IPS-20b (cell line): ENCODE data around the gene TBCE.
A peak's percentile ranks its signal among the peaks of the same experiment; 100 is the strongest.

Experiments used
- H3K27ac ChIP-seq: one replicate; pipeline ENCODE4 v1.5.1; 2013; ENCODE audit warnings: low read length
- H3K27me3 ChIP-seq: 2 replicates; pipeline ENCODE4 v1.6.1; 2013; ENCODE audit warnings: mild to moderate bottlenecking, low read length, inconsistent platforms; ENCODE audit not compliant: insufficient read depth
- H3K36me3 ChIP-seq: 2 replicates; pipeline ENCODE4 v1.6.1; 2013; ENCODE audit warnings: low read depth, mild to moderate bottlenecking, inconsistent platforms, low read length, moderate library complexity; ENCODE audit not compliant: insufficient read depth
- H3K4me1 ChIP-seq: 2 replicates; pipeline ENCODE4 v1.6.1; 2013; ENCODE audit warnings: mild to moderate bottlenecking, control low read depth, inconsistent platforms, low read length, moderate library complexity; ENCODE audit not compliant: insufficient read depth
- H3K4me3 ChIP-seq: 2 replicates; pipeline ENCODE4 v1.5.1; 2013; ENCODE audit warnings: mild to moderate bottlenecking, low read length, inconsistent platforms
- H3K9ac ChIP-seq: 2 replicates; pipeline ENCODE4 v1.6.1; 2013; ENCODE audit warnings: low read depth, mild to moderate bottlenecking, inconsistent platforms, low read length, moderate library complexity
- H3K9me3 ChIP-seq: 2 replicates; pipeline ENCODE4 v1.6.1; 2013; ENCODE audit warnings: mild to moderate bottlenecking, low read depth, low read length, inconsistent platforms; ENCODE audit not compliant: insufficient read depth

Gene TBCE

DNA sequence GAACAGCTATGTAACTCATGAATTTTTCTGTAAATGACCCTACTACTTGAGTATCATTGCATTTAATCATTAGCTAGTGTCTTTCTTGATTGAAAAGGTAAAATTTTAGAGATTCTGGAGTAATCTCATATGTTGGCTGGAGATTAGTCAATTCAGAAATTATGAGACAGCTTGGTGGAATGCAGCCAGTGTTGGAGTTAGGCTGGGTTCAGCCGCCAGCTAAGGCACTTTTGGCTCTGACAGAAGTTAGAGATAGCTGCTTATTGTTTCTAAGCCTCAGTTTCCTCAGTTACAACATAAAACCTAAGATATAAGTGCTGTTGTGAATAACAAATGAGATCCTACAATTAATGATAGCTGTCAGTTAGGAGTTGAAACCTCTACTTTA lies 49.4 kb downstream of the TBCE start:
- Histone ChIP-seq H3K27me3 (no peaks in the 10 kb centered on the region), H3K27ac (no peak overlapping the region), H3K4me3 (no peak overlapping the region), H3K4me1 (no peaks in the 10 kb centered on the region), H3K36me3 (peaks cover 14% of the 10 kb centered on the region; the same call in 1 of the 2 replicates), H3K9ac (no peak overlapping the region), H3K9me3 (no peaks in the 10 kb centered on the region)

DNA sequence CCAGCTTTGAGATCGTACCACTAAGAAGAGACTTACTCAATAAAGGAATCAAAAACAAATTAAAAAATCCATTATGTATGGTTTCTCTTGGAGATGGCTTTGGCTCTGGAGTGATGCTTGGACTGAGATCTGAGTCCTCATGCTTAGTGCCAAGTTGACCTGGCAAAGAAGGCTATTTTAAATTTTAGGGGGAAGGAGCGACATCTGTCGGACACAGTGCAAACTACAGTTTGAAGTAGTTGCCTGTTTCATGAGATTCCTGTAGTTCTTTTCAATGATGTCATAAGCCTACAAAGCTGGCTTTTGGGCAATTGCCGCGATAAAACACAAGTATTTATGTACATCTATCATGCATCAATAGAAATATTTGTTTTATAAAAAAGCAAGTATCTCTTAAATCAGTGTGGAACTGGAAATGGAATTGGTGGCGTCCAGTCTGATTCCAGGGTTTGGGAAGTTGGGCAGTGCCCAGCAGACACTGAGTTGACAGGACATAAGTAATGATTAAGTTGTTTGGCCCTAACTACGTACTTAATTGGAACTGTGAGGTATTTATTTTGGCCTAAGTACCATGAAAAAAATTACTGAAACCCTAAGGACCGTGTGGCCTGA lies 50.0 kb downstream of the TBCE start:
- Histone ChIP-seq H3K9ac (no peak overlapping the region), H3K4me3 (no peak overlapping the region), H3K4me1 (no peaks in the 10 kb centered on the region), H3K9me3 (no peaks in the 10 kb centered on the region), H3K36me3 (peaks cover 14% of the 10 kb centered on the region; the same call in 1 of the 2 replicates), H3K27ac (no peak overlapping the region), H3K27me3 (no peaks in the 10 kb centered on the region)

DNA sequence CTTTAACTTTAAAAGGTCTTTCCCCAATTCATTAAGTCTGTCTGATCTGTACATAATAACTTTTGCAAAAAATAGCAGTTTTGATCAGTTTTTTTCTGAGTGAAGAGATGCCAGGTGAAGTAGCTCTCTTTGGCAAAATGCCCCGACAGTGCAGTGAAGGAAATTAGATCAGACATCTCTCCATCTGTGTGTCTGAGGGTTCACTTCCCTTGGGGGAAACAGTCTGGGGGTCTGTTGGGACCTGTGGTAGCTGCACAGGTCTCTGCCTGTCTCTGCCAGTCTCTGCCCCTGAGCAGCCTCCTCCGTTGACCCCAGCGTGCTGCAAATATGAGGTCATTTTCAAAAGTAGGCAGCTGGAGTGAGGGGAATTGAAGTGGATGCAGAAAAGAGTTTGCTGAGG lies 54.5 kb downstream of the TBCE start:
- H3K9me3 ChIP-seq = no peaks in the 10 kb centered on the region
- H3K27ac ChIP-seq = no peak overlapping the region
- H3K4me3 ChIP-seq = no peak overlapping the region
- H3K9ac ChIP-seq = no peak overlapping the region
- H3K4me1 ChIP-seq = no peaks in the 10 kb centered on the region
- no peaks in the 10 kb centered on the region for H3K27me3 ChIP-seq
- no peaks in the 10 kb centered on the region for H3K36me3 ChIP-seq

DNA sequence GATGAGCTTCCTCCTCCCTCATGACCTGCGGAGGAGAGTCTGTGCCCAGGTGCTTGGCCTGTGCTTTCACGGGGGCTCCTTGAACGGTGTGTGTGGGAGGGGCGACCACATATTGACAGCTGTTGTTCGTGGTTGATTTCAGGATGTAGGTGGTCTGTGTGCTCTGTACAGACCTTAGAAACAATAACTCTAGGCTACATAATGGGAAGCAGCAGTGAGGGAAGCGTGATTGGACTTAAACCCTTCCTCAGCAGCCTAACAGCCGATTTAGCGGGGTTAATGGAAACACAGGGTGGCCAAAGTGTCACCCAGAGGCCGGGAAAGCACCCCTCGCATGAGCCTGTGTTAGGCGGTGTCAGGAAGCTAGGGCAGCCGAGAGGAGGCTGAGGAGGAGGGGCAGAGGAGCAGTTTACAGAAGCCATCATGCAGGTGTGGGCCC lies 56.0 kb downstream of the TBCE start:
- Histone ChIP-seq H3K4me3 (no peak overlapping the region), H3K36me3 (no peaks in the 10 kb centered on the region), H3K27ac (no peak overlapping the region), H3K9me3 (no peaks in the 10 kb centered on the region), H3K4me1 (no peaks in the 10 kb centered on the region), H3K9ac (0 out of 2 replicates have a peak overlapping the region, but pooled peaks have one; percentile 15), H3K27me3 (no peaks in the 10 kb centered on the region)

DNA sequence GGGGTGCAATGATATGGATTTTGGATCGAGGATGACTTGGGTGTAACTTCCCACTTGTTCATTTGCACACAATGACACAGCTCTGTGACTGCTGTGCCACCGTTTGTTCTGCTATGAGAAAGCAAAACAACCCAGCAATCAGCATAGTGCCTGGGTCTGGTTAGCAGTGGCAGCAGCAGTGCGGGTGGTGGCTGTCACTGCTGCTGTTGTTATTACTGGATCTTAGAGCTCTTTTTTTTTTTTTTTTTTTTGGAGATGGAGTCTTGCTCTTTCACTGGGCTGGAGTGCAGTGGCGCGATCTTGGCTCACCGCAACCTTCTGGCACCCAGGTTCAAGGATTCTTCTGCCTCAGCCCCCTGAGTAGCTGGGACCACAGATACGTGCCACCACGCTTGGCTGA lies 56.9 kb downstream of the TBCE start:
- H3K36me3 ChIP-seq = no peaks in the 10 kb centered on the region
- H3K9ac ChIP-seq = no peak overlapping the region
- H3K4me3 ChIP-seq = no peak overlapping the region
- no peaks in the 10 kb centered on the region for H3K27me3 ChIP-seq
- H3K27ac ChIP-seq = no peak overlapping the region
- H3K4me1 ChIP-seq = no peaks in the 10 kb centered on the region
- H3K9me3 ChIP-seq = no peaks in the 10 kb centered on the region

DNA sequence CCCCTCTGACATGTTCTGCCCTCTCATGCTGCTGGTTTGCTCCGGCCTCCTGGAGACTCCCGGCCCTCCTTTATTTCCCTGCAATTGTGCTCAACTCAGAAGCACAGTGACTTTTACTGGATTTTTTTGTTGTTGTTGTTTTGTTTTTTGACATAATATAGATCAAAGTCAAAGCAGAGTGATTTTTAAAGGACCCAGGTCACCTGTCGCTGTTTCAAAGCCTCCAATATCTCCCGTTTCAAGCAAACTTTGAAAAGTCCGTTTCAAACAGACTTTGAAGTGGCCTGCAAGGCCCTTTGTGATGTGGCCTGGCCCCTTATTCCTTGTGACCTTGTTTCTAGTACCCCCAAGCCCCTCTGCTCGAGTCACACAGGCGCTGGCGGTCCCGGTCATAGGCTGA lies 58.1 kb downstream of the TBCE start:
- Histone ChIP-seq H3K27ac (no peak overlapping the region), H3K9me3 (no peaks in the 10 kb centered on the region), H3K36me3 (no peaks in the 10 kb centered on the region), H3K9ac (no peak overlapping the region), H3K27me3 (no peaks in the 10 kb centered on the region), H3K4me3 (no peak overlapping the region), H3K4me1 (no peaks in the 10 kb centered on the region)

DNA sequence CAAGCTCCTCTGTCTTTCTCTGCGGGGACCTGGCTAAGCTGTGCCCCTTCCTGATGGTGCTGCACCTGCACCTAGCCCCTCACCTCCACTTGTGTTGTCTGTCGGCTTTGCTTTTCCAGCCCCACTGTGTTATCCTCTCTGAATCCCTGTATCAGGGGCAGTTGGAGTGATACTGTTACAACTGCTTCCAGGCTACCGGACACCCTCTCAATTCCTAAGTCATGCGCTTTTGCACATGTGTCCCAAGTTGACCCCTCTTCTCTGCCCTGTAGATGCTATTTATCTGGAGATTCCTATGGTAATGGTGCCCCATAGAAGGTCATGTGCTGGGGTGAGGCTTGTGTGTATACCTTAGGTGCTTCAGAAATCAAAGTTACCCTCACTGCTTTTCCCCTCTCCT lies 58.9 kb downstream of the TBCE start:
- Histone ChIP-seq H3K36me3 (no peaks in the 10 kb centered on the region), H3K27me3 (no peaks in the 10 kb centered on the region), H3K27ac (no peak overlapping the region), H3K9me3 (no peaks in the 10 kb centered on the region), H3K4me1 (no peaks in the 10 kb centered on the region), H3K9ac (no peak overlapping the region), H3K4me3 (no peak overlapping the region)

DNA sequence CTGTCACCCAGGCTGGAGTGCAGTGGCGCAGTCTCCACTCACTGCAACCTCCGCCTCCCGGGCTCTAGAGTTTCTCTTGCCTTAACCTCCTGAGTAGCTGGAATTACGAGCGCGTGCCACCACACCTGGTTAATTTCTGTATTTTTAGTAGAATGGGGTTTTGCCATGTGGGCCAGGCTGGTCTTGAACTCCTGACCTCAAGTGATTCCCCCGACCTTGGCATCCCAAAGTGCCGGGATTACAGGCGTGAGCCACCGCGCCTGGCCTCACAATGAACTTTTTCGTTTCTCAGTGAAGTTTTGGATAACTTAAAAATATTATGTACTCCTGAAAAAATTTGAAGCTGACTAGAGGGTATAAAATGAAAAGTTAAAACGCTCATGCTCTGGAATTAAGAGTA lies 59.5 kb downstream of the TBCE start:
- H3K9ac ChIP-seq = no peak overlapping the region
- no peaks in the 10 kb centered on the region for H3K4me1 ChIP-seq
- H3K27me3 ChIP-seq = no peaks in the 10 kb centered on the region
- H3K9me3 ChIP-seq = no peaks in the 10 kb centered on the region
- no peak overlapping the region for H3K27ac ChIP-seq
- no peak overlapping the region for H3K4me3 ChIP-seq
- no peaks in the 10 kb centered on the region for H3K36me3 ChIP-seq

DNA sequence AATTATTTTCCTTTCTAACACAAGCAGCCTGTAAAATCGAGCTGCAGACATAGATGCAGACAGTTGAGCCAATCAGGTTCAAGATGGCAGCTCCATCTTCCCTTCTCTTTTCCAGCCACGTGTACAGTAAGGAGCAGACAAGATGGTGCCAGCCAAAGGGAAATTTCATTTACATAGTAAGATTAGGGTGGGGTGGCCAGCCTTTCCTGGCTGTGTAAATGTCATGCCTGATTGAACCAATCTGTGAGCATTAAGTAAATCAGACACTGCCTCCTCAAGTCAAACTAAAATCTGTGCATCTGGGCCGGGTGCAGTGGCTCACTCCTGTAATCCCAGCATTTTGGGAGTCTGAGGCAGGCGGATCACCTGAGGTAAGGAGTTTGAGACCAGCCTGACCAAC lies 60.2 kb downstream of the TBCE start:
- Histone ChIP-seq H3K4me3 (no peak overlapping the region), H3K36me3 (no peaks in the 10 kb centered on the region), H3K4me1 (no peaks in the 10 kb centered on the region), H3K27ac (no peak overlapping the region), H3K27me3 (no peaks in the 10 kb centered on the region), H3K9ac (no peak overlapping the region), H3K9me3 (no peaks in the 10 kb centered on the region)

DNA sequence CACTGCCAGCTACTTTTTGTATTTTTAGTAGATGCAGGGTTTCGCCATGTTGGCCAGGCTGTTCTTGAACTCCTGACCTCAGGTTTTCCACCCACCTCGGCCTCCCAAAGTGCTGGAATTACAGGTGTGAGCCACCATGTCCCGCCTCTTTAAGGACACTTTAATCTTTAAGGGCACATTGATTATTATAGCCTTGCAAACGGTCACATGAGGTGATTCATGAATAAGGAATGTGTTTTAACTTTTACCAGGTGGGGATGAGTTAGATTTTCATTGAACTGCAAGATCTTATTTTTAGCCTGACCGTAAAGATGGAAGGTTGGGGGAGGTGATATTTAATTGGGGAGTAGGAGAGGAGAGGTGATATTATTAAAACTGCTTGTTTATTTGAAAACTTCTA lies 61.9 kb downstream of the TBCE start:
- Histone ChIP-seq H3K4me3 (no peak overlapping the region), H3K27ac (no peak overlapping the region), H3K36me3 (peaks cover 11% of the 10 kb centered on the region; the same call in 1 of the 2 replicates)

DNA sequence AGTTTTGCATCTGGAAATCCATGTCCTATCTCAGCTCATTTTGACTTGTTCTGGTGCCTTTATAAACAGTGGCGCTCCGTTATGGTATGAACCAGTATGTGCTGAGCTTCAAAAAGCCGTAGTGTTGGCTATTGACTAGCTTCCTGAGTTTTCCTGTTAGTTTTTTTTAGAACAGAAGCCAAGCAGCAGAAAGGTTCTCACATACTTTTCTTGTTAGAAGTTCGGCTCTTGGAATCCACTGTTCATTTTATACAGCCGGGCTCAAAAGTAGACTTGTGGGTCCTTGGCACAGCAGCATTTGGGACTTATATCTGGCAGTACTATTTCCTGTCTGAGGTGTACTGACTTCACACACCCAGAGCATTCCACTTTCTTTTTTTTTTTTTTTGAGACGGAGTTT lies 63.8 kb downstream of the TBCE start:
- H3K27ac ChIP-seq = no peak overlapping the region
- no peaks in the 10 kb centered on the region for H3K27me3 ChIP-seq
- H3K9ac ChIP-seq = no peak overlapping the region
- no peaks in the 10 kb centered on the region for H3K4me1 ChIP-seq
- H3K36me3 ChIP-seq = peaks cover 20% of the 10 kb centered on the region
- H3K4me3 ChIP-seq = no peak overlapping the region
- H3K9me3 ChIP-seq = no peaks in the 10 kb centered on the region

More for the DNA sequence above, 61.9 kb downstream of the TBCE start:
- Histone ChIP-seq H3K27me3 (no peaks in the 10 kb centered on the region), H3K4me1 (no peaks in the 10 kb centered on the region), H3K9ac (no peak overlapping the region), H3K9me3 (no peaks in the 10 kb centered on the region)

DNA sequence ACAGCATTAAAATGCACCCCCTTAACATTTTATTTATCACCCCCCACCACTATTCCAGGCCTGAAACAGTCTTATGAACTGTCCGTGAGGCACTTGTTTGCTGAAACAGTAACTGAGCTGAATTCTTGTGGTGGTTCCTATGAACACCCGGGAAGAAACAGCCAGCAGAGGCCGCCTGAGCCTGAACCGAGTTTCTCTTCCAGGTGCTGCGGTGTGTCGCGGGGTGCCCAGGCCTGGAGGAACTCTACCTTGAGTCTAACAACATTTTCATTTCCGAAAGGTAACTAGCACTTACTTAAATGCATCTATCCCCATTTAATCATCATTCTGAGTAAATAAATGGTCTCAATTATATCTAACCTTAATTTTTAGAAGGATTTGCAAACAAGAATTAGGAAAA lies 66.8 kb downstream of the TBCE start:
- H3K36me3 ChIP-seq = peaks cover 46% of the 10 kb centered on the region
- H3K4me3 ChIP-seq = no peak overlapping the region
- no peaks in the 10 kb centered on the region for H3K9me3 ChIP-seq
- H3K9ac ChIP-seq = no peak overlapping the region
- H3K27me3 ChIP-seq = no peaks in the 10 kb centered on the region
- no peaks in the 10 kb centered on the region for H3K4me1 ChIP-seq
- no peak overlapping the region for H3K27ac ChIP-seq
